SK-N-MC (cell line): ENCODE measurements around the gene NLGN3.

ENCODE experiments used
- EZH2 ChIP-seq: fragments of 200-600 bp; sonication (generic); IDR thresholded peaks from one replicate; pipeline ENCODE4 v1.6.1; 2017; ENCODE audit warnings: antibody characterized with exemption
- FOXP2 ChIP-seq: optimal IDR thresholded peaks from 2 replicates; pipeline ENCODE3; 2011; ENCODE audit warnings: mild to moderate bottlenecking, moderate library complexity; ENCODE audit not compliant: insufficient read depth; ENCODE audit errors: extremely low read length, control extremely low read depth

DNA sequence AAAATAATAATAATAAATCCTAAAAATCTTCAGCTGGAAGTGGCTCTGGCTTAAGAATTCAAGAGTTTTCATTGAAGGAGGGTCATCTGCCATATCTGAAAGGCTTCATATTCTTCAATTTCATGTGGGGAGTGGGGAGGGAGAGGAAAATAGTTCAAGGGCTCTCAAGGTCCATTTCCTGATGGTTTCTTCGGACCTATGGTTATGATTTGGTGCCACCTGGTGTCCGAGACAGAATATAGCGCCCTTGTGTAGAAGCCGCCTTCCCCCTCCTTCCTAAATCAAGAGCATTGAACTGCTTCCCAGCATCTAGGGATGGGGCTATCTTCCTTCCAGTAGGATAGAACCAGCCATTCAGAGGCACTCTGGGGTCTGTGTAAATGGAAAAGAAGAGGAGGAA lies 34.3 kb downstream of the NLGN3 start:
- no peak for TF ChIP-seq EZH2
- TF ChIP-seq FOXP2 = no peak
